ENCODE measurements around the gene RNF213.
"Not testable (repeated sequence)": the region's sequence is repeated elsewhere in the genome, so short reads cannot be mapped to it uniquely, and the experiment has no call there.

The RNF213 gene

GRCh38 chr17:80389011-80389995 is 128.7 kb downstream of the RNF213 start:
- DNase-seq (ENCODE audit: low read depth in 2 of 2), result no peak

- DNase-seq (ENCODE audit: low read depth in 2 of 2), result no peak
Observed at GRCh38 chr17:80393241-80393890, 132.7 kb downstream of the RNF213 start.

- no peak for DNase-seq (ENCODE audit: low read depth in 2 of 2)
Observed at GRCh38 chr17:80393961-80394360, 133.3 kb downstream of the RNF213 start.

- no peak for DNase-seq (ENCODE audit: low read depth in 2 of 2)
Observed at GRCh38 chr17:80394629-80395216, 134.1 kb downstream of the RNF213 start.

- DNase-seq (ENCODE audit: low read depth in 2 of 2), result no peak
Observed at GRCh38 chr17:80395402-80396151, 134.9 kb downstream of the RNF213 start.

- DNase-seq (ENCODE audit: low read depth in 2 of 2), result no peak
Observed at GRCh38 chr17:80396157-80397033, 135.7 kb downstream of the RNF213 start.

- DNase-seq (ENCODE audit: low read depth in 2 of 2), result no peak
Observed at GRCh38 chr17:80397034-80397387, 136.4 kb downstream of the RNF213 start.

GRCh38 chr17:80397686-80398085 is 137.0 kb downstream of the RNF213 start:
- DNase-seq (ENCODE audit: low read depth in 2 of 2), result no peak

- not testable (repeated sequence) for DNase-seq (ENCODE audit: low read depth in 2 of 2)
Observed at GRCh38 chr17:80401086-80401485, 140.4 kb downstream of the RNF213 start.

- not testable (repeated sequence) for DNase-seq (ENCODE audit: low read depth in 2 of 2)
Observed at GRCh38 chr17:80402102-80402501, 141.4 kb downstream of the RNF213 start.

- no peak for DNase-seq (ENCODE audit: low read depth in 2 of 2)
Observed at GRCh38 chr17:80402959-80403358, 142.3 kb downstream of the RNF213 start.

- DNase-seq (ENCODE audit: low read depth in 2 of 2), result no peak
Observed at GRCh38 chr17:80406146-80406545, 145.5 kb downstream of the RNF213 start.

- DNase-seq (ENCODE audit: low read depth in 2 of 2), result not testable (repeated sequence)
Observed at GRCh38 chr17:80407917-80408316, 147.3 kb downstream of the RNF213 start.

GRCh38 chr17:80408872-80409271 is 148.2 kb downstream of the RNF213 start:
- no peak for DNase-seq (ENCODE audit: low read depth in 2 of 2)

- no peak for DNase-seq (ENCODE audit: low read depth in 2 of 2)
Observed at GRCh38 chr17:80409626-80410025, 149.0 kb downstream of the RNF213 start.

GRCh38 chr17:80410441-80411087 is 149.9 kb downstream of the RNF213 start:
- DNase-seq (ENCODE audit: low read depth in 2 of 2), result not testable (repeated sequence)

GRCh38 chr17:80413771-80414507 is 153.3 kb downstream of the RNF213 start:
- DNase-seq (ENCODE audit: low read depth in 2 of 2), result no peak

- no peak for DNase-seq (ENCODE audit: low read depth in 2 of 2)
Observed at GRCh38 chr17:80414508-80414802, 153.8 kb downstream of the RNF213 start.

GRCh38 chr17:80414803-80415625 is 154.4 kb downstream of the RNF213 start, which contains the start of gene ENDOV:
TSS of gene ENDOV (plus strand) at chr17:80415167. CDS start at chr17:80415195, 28 bp downstream.
- DNase-seq (ENCODE audit: low read depth in 2 of 2), result peak; percentile 84

Measured in stimulated activated CD8-positive, alpha-beta memory T cell treated with anti-CD3 and anti-CD28 coated beads, Interleukin-7, amount 100 ng/mL, for 1 hour (primary cell).